MG63 (cell line): ENCODE measurements around the gene KLHL29. TPM values are rescaled to one million over a fixed set of nuclear protein-coding genes. Genes with fewer than 3 reads are reported as not detected.
A peak's percentile ranks its signal among the peaks of the same experiment; 100 is the strongest.
"Not testable (repeated sequence)": the region's sequence is repeated elsewhere in the genome, so short reads cannot be mapped to it uniquely, and the experiment has no call there.

ENCODE experiments used
- DNase-seq: peaks from one replicate; pipeline ENCODE4 v3.0.0-alpha.2; 2020
- H3K27me3 ChIP-seq: fragments of 250-450 bp; sonication (Bioruptor Pico); 2 replicates; pipeline ENCODE4 v1.5.1; 2020; ENCODE audit warnings: mild to moderate bottlenecking, moderate library complexity
- H3K36me3 ChIP-seq: fragments of 250-450 bp; sonication (Bioruptor Pico); 2 replicates; pipeline ENCODE4 v1.5.1; 2020; ENCODE audit warnings: mild to moderate bottlenecking, moderate library complexity
- H3K4me3 ChIP-seq: fragments of 250-450 bp; sonication (Bioruptor Pico); 2 replicates; pipeline ENCODE4 v1.5.1; 2020; ENCODE audit warnings: mild to moderate bottlenecking, moderate library complexity
- H3K9me3 ChIP-seq: fragments of 250-450 bp; sonication (Bioruptor Pico); 2 replicates; pipeline ENCODE4 v1.5.1; 2020; ENCODE audit warnings: mild to moderate bottlenecking, moderate library complexity
- total RNA-seq: library from RNA; depleted of rRNA; stranded (reverse); fragments of >200 nt; shearing (Covaris generic); gene quantifications from 2 replicates; pipeline ENCODE4 v1.2.3, GENCODE V29; 2014; ENCODE audit warnings: low replicate concordance

The KLHL29 gene
- total RNA-seq, 1 experiment from 2014 or later, result 1.5 TPM

DNA sequence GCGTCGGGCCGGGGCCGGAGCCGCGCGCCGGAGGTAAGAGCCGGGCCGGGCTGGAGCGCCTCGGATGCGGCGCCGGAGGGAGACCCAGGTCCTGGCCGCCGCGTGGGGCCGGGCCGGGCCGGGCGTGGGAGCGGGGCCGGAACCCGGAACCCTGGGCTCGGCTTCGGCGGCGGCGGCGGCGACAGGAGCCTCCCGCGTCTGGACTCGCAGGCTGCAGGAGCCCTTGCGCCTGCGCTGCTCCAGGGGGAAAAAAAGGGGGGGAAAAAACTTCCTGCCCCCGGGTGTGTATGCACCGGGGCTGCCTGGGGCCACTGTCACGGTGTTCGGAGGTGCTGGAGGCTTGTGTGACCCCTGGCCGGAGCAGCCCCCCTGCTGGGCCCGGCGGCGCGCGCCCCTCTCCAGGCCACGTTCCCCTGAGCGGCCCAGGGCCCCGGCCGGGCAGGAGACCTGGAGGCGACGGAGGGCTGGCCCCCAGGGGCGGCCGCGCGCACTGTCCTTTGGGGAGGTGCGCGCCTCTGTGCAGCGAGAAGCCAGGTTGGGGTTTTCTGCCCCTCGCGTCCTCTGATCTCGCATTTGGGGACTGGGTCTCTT lies 864 bp downstream of the KLHL29 start:
- Histone ChIP-seq H3K4me3 (peak overlapping the region; percentile 59), H3K27me3 (no peaks in the 10 kb centered on the region), H3K9me3 (no peaks in the 10 kb centered on the region), H3K36me3 (no peaks in the 10 kb centered on the region)
- DNase-seq, result peak; percentile 12

- Histone ChIP-seq H3K36me3 (no peaks in the 10 kb centered on the region), H3K27me3 (no peaks in the 10 kb centered on the region), H3K4me3 (peak overlapping the region; percentile 59), H3K9me3 (no peaks in the 10 kb centered on the region)
- DNase-seq, result peak; percentile 31
Measured at GRCh38 chr2:23386339-23387220, 1.6 kb downstream of the KLHL29 start.

- H3K27me3 ChIP-seq, result no peaks in the 10 kb centered on the region
- no peaks in the 10 kb centered on the region for H3K9me3 ChIP-seq
- peak overlapping the region; percentile 59 for H3K4me3 ChIP-seq
- DNase-seq, result no peak
- H3K36me3 ChIP-seq, result no peaks in the 10 kb centered on the region
Measured at GRCh38 chr2:23387221-23387550, 2.2 kb downstream of the KLHL29 start.

GRCh38 chr2:23387845-23388244 lies 2.9 kb downstream of the KLHL29 start:
- Histone ChIP-seq H3K9me3 (no peaks in the 10 kb centered on the region), H3K36me3 (no peaks in the 10 kb centered on the region), H3K27me3 (no peaks in the 10 kb centered on the region), H3K4me3 (no peak overlapping the region)
- no peak for DNase-seq

DNA sequence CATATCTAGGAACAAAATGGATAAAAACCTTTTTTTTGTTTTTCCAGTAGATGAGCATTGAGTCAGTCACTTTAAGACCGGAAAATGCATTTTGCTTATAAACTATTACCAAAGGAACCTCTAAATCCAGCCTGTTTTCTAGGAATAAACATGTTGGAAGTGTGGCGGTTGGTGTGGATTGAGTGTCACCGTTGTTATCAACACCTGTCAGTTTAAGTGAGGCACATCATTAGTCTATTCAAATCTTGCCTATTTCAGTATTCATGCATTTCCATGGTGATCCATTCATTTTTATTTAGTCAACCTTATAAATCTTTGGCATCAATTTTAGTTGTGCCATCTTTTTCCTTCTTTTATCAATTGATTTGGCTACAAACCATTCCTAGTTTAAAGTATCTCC lies 3.3 kb downstream of the KLHL29 start:
- Histone ChIP-seq H3K4me3 (no peak overlapping the region), H3K9me3 (no peaks in the 10 kb centered on the region), H3K27me3 (no peaks in the 10 kb centered on the region), H3K36me3 (no peaks in the 10 kb centered on the region)
- DNase-seq, result no peak

GRCh38 chr2:23388756-23389514 lies 4.0 kb downstream of the KLHL29 start:
- Histone ChIP-seq H3K4me3 (no peak overlapping the region), H3K27me3 (no peaks in the 10 kb centered on the region), H3K9me3 (no peaks in the 10 kb centered on the region), H3K36me3 (no peaks in the 10 kb centered on the region)
- no peak for DNase-seq

GRCh38 chr2:23390152-23390551 lies 5.2 kb downstream of the KLHL29 start:
- Histone ChIP-seq H3K27me3 (no peaks in the 10 kb centered on the region), H3K36me3 (no peaks in the 10 kb centered on the region), H3K9me3 (no peaks in the 10 kb centered on the region), H3K4me3 (no peak overlapping the region)
- DNase-seq, result peak; percentile 65

DNA sequence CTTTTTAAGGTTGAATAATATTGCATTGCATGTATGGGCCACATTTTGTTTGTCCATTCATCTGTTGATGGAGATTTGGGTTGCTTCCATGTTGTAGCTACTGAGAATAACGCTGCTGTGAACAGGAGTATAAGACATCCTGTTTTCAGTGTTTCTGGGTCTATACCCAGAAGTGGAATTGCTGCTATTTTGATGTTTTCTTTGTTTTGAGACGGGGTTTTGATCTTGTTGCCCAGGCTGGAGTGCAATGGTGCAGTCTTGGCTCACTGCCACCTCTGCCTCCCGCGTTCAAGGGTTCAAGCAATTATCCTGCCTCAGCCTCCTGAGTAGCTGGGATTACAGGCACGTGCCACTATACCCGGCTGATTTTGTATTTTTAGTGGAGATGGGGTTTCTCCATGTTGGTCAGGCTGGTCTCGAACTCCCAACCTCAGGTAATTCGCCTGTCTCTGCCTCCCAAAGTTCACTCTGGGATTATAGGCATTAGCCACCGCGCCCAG lies 6.3 kb downstream of the KLHL29 start:
- not testable (repeated sequence) for H3K36me3 ChIP-seq, DNase-seq, H3K4me3 ChIP-seq, H3K9me3 ChIP-seq, H3K27me3 ChIP-seq

DNA sequence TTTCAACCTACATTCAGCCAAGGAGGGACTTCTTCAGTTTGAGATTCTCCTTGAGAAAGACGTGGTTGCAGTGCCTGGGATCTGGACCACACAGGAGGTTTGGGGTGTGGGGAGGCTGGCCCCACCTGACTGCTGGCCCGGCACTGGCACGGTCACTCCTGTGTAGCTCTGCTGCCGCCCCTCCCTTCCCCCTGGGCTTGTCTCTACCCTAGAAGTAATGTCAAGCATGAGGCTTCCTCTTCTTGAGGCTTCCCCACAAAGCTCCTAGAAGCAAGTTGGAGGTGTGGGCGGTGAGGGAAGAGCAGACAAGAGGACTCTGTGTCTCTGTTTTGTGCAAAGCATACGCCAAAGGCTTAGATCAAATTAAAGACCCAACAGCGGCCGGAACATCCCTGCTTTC lies 8.7 kb downstream of the KLHL29 start:
- Histone ChIP-seq H3K9me3 (no peaks in the 10 kb centered on the region), H3K36me3 (no peaks in the 10 kb centered on the region)

GRCh38 chr2:23394700-23395099 lies 9.7 kb downstream of the KLHL29 start:
- H3K27me3 ChIP-seq, result no peaks in the 10 kb centered on the region
- DNase-seq, result no peak
- H3K4me3 ChIP-seq, result no peak overlapping the region
- H3K36me3 ChIP-seq, result no peaks in the 10 kb centered on the region
- H3K9me3 ChIP-seq, result no peaks in the 10 kb centered on the region

More for the DNA sequence above, 8.7 kb downstream of the KLHL29 start:
- H3K27me3 ChIP-seq, result no peaks in the 10 kb centered on the region
- DNase-seq, result no peak
- no peak overlapping the region for H3K4me3 ChIP-seq

GRCh38 chr2:23397478-23397877 lies 12.5 kb downstream of the KLHL29 start:
- Histone ChIP-seq H3K4me3 (no peak overlapping the region), H3K27me3 (no peaks in the 10 kb centered on the region), H3K36me3 (no peaks in the 10 kb centered on the region), H3K9me3 (no peaks in the 10 kb centered on the region)
- no peak for DNase-seq

- Histone ChIP-seq H3K9me3 (no peaks in the 10 kb centered on the region), H3K4me3 (no peak overlapping the region), H3K36me3 (no peaks in the 10 kb centered on the region), H3K27me3 (no peaks in the 10 kb centered on the region)
- DNase-seq, result no peak
Measured at GRCh38 chr2:23399674-23400261, 14.8 kb downstream of the KLHL29 start.

- no peak for DNase-seq
- Histone ChIP-seq H3K36me3 (no peaks in the 10 kb centered on the region), H3K4me3 (no peak overlapping the region), H3K27me3 (no peaks in the 10 kb centered on the region), H3K9me3 (no peaks in the 10 kb centered on the region)
Measured at GRCh38 chr2:23400703-23401102, 15.7 kb downstream of the KLHL29 start.

- H3K4me3 ChIP-seq, result no peak overlapping the region
- DNase-seq, result no peak
- no peaks in the 10 kb centered on the region for H3K27me3 ChIP-seq
- H3K9me3 ChIP-seq, result no peaks in the 10 kb centered on the region
- H3K36me3 ChIP-seq, result no peaks in the 10 kb centered on the region
Measured at GRCh38 chr2:23401427-23402204, 16.6 kb downstream of the KLHL29 start.

DNA sequence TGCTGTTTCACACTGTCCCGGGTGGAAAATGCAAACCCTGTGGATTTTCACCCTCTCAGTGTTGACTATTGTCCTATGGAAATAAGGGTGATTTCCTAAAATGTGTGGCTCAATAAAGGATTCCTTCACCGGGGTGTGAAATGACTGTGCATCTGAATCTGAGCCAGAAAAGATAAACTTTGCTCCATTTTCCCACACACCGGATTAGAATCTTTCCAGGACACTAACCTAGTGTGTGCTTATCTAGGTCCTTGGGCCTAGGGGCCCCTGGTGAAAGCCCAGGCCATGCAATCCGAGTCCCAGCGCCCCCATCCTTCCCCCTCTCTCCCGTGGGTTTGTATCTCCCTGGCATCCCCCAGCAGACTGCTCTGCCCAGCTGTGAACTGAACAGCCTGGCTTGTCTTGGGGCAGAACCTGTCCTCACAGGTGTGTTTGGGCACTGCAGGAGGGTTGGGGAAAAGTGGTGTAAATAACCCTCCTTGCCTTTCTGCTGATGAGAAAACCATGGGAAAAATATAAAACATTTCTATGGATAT lies 17.3 kb downstream of the KLHL29 start:
- DNase-seq, result no peak

DNA sequence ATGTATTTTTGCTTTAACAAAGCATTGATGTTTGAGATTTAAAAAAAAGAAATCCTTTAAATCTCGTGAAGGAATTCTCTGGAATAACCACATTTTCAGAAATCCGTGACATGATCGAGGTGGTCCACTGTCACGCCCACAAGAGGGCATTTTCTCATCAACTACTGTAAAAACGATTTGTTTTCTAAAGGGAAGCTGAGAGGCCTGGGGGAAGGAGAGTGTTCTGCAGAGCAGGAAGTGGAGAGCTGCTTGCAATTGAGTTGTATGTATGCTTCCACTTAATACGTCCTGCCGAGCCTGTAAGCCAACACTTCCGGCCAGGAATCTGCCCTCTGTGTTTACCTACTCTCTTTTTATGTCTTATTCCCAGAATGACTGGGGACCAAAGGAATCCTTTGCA lies 19.4 kb downstream of the KLHL29 start:
- DNase-seq, result peak; percentile 70
- Histone ChIP-seq H3K4me3 (no peak overlapping the region), H3K27me3 (no peaks in the 10 kb centered on the region), H3K36me3 (no peaks in the 10 kb centered on the region), H3K9me3 (no peaks in the 10 kb centered on the region)

More for the DNA sequence above, 17.3 kb downstream of the KLHL29 start:
- Histone ChIP-seq H3K4me3 (no peak overlapping the region), H3K27me3 (no peaks in the 10 kb centered on the region), H3K36me3 (no peaks in the 10 kb centered on the region), H3K9me3 (no peaks in the 10 kb centered on the region)
